Measurements from ENCODE around the gene VIL1. TPM values are rescaled to one million over a fixed set of nuclear protein-coding genes. Genes with fewer than 3 reads are reported as not detected.
A peak's percentile ranks its signal among the peaks of the same experiment; 100 is the strongest.

Gene VIL1
- total and polyA plus RNA-seq, 5 experiments from 2014 or later = 0.03 to 0.05 TPM; not detected in 3

GRCh38 chr2:218485986-218486667 lies 67.2 kb downstream of the VIL1 start:
- no peak overlapping the region for H3K4me3 Mint-ChIP-seq
- H3K27ac Mint-ChIP-seq = peak overlapping the region in 4 of 10 donors; percentile 5 to 64 (median 18)
- no peak for DNase-seq
- POLR2A ChIA-PET = no interaction called here
- peaks cover 0 to 85% (median 35%) of the 10 kb centered on the region in 3 donors for H3K36me3 Mint-ChIP-seq
- ATAC-seq = no peak
- H3K4me1 Mint-ChIP-seq = peaks cover 1 to 21% (median 17%) of the 10 kb centered on the region in 4 donors
- no peaks in the 10 kb centered on the region for H3K9me3 Mint-ChIP-seq
- H3K27me3 Mint-ChIP-seq = no peaks in the 10 kb centered on the region

- DNase-seq (no peak), ATAC-seq (no peak)
- Mint-ChIP-seq H3K27ac (peak overlapping the region in 2 of 10 donors; percentile 24 to 32), H3K4me3 (no peak overlapping the region), H3K27me3 (no peaks in the 10 kb centered on the region), H3K36me3 (peaks cover 0 to 83% (median 17%) of the 10 kb centered on the region in 3 donors), H3K9me3 (no peaks in the 10 kb centered on the region), H3K4me1 (peaks cover 0 to 7% (median 1%) of the 10 kb centered on the region in 4 donors)
- POLR2A ChIA-PET = interaction anchor here (0.7 kb wide), 1 partner anchor 77 kb away, joined by 3 read pairs; no protein-coding TSS in a partner anchor
Measured at GRCh38 chr2:218500501-218501060, 81.7 kb downstream of the VIL1 start.

- no peaks in the 10 kb centered on the region for H3K27me3 Mint-ChIP-seq
- POLR2A ChIA-PET = no interaction called here
- H3K4me1 Mint-ChIP-seq = peaks cover 0 to 7% (median 2%) of the 10 kb centered on the region in 4 donors
- DNase-seq = no peak
- no peak for ATAC-seq
- H3K9me3 Mint-ChIP-seq = no peaks in the 10 kb centered on the region
- peak overlapping the region in 1 of 10 donors; percentile 21 for H3K27ac Mint-ChIP-seq
- no peak overlapping the region for H3K4me3 Mint-ChIP-seq
- H3K36me3 Mint-ChIP-seq = peaks cover 0 to 82% (median 14%) of the 10 kb centered on the region in 3 donors
Measured at GRCh38 chr2:218501665-218502064, 82.7 kb downstream of the VIL1 start.

Small RNA genes within 50 kb of the gene (microRNA-seq; reads per million reads assigned to microRNA genes)
- gene MIR26B (ENCODE audit: borderline microRNAs expressed) = 52,508 reads per million, percentile 97 among the genes with 10 or more reads in this experiment

Other genes starting within 250 kb of the VIL1 start
- 100 to 1,000 TPM; 425 to 448 TPM for gene ARPC2, start 201.9 kb upstream of the VIL1 start, total RNA-seq
- 100 to 1,000 TPM; 690 to 865 (median 728) TPM for gene ARPC2, start 201.9 kb upstream of the VIL1 start, polyA plus RNA-seq
- 1 to 10 TPM; 1.1 to 1.4 TPM for gene GPBAR1, start 158.1 kb upstream of the VIL1 start, total RNA-seq
- under 1 TPM; 0.14 to 0.41 (median 0.28) TPM for gene GPBAR1, start 158.1 kb upstream of the VIL1 start, polyA plus RNA-seq
- gene AAMP, start 149.0 kb upstream of the VIL1 start, total RNA-seq = 10 to 100 TPM; 57.0 to 61.6 TPM
- gene AAMP, start 149.0 kb upstream of the VIL1 start, polyA plus RNA-seq = 10 to 100 TPM; 77.0 to 93.6 (median 89.7) TPM
- gene PNKD, start 148.6 kb upstream of the VIL1 start, total RNA-seq = 10 to 100 TPM; 33.6 to 40.5 TPM
- gene PNKD, start 148.6 kb upstream of the VIL1 start, polyA plus RNA-seq = 100 to 1,000 TPM; 108 to 119 (median 109) TPM
- gene TMBIM1, start 126.6 kb upstream of the VIL1 start, total RNA-seq = 100 to 1,000 TPM in 1 of 2 experiments, 10 to 100 TPM in 1; 95.1 to 100 TPM
- 100 to 1,000 TPM in 1 of 3 donors, 10 to 100 TPM in 2; 75.8 to 114 (median 80.3) TPM for gene TMBIM1, start 126.6 kb upstream of the VIL1 start, polyA plus RNA-seq
- gene CATIP, start 62.3 kb upstream of the VIL1 start, total RNA-seq = not detected
- gene CATIP, start 62.3 kb upstream of the VIL1 start, polyA plus RNA-seq = not detected
- 1 to 10 TPM in 1 of 2 experiments, under 1 TPM in 1; 0.47 to 1.2 TPM for gene SLC11A1, start 36.9 kb upstream of the VIL1 start, total RNA-seq
- under 1 TPM; 0.27 to 0.90 (median 0.73) TPM for gene SLC11A1, start 36.9 kb upstream of the VIL1 start, polyA plus RNA-seq
- gene CTDSP1, start 19.3 kb upstream of the VIL1 start, total RNA-seq = 100 to 1,000 TPM; 143 to 144 TPM
- gene CTDSP1, start 19.3 kb upstream of the VIL1 start, polyA plus RNA-seq = 10 to 100 TPM; 19.3 to 22.7 (median 19.8) TPM
- gene USP37, start 149.2 kb downstream of the VIL1 start, total RNA-seq = 10 to 100 TPM; 19.9 to 25.2 TPM
- gene USP37, start 149.2 kb downstream of the VIL1 start, polyA plus RNA-seq = 10 to 100 TPM in 1 of 3 donors, 1 to 10 TPM in 2; 8.6 to 11.6 (median 9.0) TPM
- gene CNOT9, start 149.7 kb downstream of the VIL1 start, total RNA-seq = 10 to 100 TPM; 55.0 to 64.0 TPM
- 10 to 100 TPM; 17.5 to 19.9 (median 19.0) TPM for gene CNOT9, start 149.7 kb downstream of the VIL1 start, polyA plus RNA-seq
- gene PLCD4, start 188.8 kb downstream of the VIL1 start, total RNA-seq = 1 to 10 TPM in 1 of 2 experiments, under 1 TPM in 1; 0.58 to 1.3 TPM
- gene PLCD4, start 188.8 kb downstream of the VIL1 start, polyA plus RNA-seq = under 1 TPM; 0.13 to 0.25 (median 0.15) TPM
- 10 to 100 TPM; 45.0 to 48.6 TPM for gene ZNF142, start 240.5 kb downstream of the VIL1 start, total RNA-seq
- gene ZNF142, start 240.5 kb downstream of the VIL1 start, polyA plus RNA-seq = 10 to 100 TPM in 1 of 3 donors, 1 to 10 TPM in 2; 2.3 to 14.7 (median 5.1) TPM
- 10 to 100 TPM; 50.7 to 57.2 TPM for gene BCS1L, start 240.6 kb downstream of the VIL1 start, total RNA-seq
- gene BCS1L, start 240.6 kb downstream of the VIL1 start, polyA plus RNA-seq = 10 to 100 TPM; 15.4 to 21.0 (median 15.8) TPM